ENCODE measurements around the gene PRKCA. TPM values are rescaled to one million over a fixed set of nuclear protein-coding genes. Genes with fewer than 3 reads are reported as not detected.

Gene PRKCA
- total RNA-seq, 1 experiment from 2014 or later, result 29.5 TPM

DNA sequence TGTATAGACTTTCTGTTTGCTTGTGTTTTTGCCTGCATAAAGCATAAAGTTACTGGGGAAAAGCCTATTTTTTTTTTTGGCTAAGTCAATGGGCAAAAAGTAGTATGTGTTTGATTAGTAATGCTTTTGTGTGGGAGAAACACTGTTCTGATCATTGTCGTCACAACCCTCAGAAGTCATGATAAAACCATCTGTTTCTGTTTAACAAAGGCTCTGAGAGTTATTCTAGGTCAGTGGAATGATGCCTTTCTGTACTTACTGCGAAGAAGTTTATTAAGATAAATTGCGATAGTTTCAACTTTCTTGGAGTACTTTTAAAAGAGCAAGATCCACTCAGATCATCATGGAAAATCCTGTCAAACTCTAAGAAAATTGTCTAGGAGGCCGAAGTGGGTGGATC is 80.9 kb downstream of the PRKCA start:
- Mint-ChIP-seq H3K9me3 (peaks cover 6% of the 10 kb centered on the region), H3K4me1 (peaks cover 18% of the 10 kb centered on the region), H3K27me3 (ENCODE audit: low read depth) (no peaks in the 10 kb centered on the region), H3K36me3 (peaks cover 2% of the 10 kb centered on the region; the same call in 1 of the 2 replicates), H3K4me3 (no peak overlapping the region), H3K27ac (no peak overlapping the region; the same call in 1 of the 2 replicates)
- ChIA-PET CTCF (no interaction called here), POLR2A (no interaction called here)
- TF ChIP-seq ZBTB21 (CRISPR knock-in tag; IDR thresholded peaks at IDR 0.05; ENCODE audit: borderline replicate concordance) (no peak), OVOL2 (CRISPR knock-in tag; IDR thresholded peaks at IDR 0.05; ENCODE audit: borderline replicate concordance) (no peak), GTF2I (CRISPR knock-in tag; conservative IDR thresholded peaks at IDR 0.05) (no peak)
- no peak for ATAC-seq
- DNase-seq (ENCODE audit: low spot score), result no peak

GRCh38 chr17:66386498-66387351 is 84.3 kb downstream of the PRKCA start:
- DNase-seq (ENCODE audit: low spot score) (no peak), ATAC-seq (no peak)
- Mint-ChIP-seq H3K4me3 (no peak overlapping the region), H3K27me3 (ENCODE audit: low read depth) (no peaks in the 10 kb centered on the region), H3K4me1 (peaks cover 28% of the 10 kb centered on the region), H3K27ac (no peak overlapping the region), H3K36me3 (peaks cover 2% of the 10 kb centered on the region; the same call in 1 of the 2 replicates), H3K9me3 (peaks cover 6% of the 10 kb centered on the region)
- TF ChIP-seq ZNF416 (CRISPR knock-in tag; IDR thresholded peaks at IDR 0.05), result no peak
- TF ChIP-seq JAZF1 (CRISPR knock-in tag; IDR thresholded peaks at IDR 0.05), result no peak
- no peak for TF ChIP-seq ZNF671 (CRISPR knock-in tag; IDR thresholded peaks at IDR 0.05)
- TF ChIP-seq, protein P1, sequence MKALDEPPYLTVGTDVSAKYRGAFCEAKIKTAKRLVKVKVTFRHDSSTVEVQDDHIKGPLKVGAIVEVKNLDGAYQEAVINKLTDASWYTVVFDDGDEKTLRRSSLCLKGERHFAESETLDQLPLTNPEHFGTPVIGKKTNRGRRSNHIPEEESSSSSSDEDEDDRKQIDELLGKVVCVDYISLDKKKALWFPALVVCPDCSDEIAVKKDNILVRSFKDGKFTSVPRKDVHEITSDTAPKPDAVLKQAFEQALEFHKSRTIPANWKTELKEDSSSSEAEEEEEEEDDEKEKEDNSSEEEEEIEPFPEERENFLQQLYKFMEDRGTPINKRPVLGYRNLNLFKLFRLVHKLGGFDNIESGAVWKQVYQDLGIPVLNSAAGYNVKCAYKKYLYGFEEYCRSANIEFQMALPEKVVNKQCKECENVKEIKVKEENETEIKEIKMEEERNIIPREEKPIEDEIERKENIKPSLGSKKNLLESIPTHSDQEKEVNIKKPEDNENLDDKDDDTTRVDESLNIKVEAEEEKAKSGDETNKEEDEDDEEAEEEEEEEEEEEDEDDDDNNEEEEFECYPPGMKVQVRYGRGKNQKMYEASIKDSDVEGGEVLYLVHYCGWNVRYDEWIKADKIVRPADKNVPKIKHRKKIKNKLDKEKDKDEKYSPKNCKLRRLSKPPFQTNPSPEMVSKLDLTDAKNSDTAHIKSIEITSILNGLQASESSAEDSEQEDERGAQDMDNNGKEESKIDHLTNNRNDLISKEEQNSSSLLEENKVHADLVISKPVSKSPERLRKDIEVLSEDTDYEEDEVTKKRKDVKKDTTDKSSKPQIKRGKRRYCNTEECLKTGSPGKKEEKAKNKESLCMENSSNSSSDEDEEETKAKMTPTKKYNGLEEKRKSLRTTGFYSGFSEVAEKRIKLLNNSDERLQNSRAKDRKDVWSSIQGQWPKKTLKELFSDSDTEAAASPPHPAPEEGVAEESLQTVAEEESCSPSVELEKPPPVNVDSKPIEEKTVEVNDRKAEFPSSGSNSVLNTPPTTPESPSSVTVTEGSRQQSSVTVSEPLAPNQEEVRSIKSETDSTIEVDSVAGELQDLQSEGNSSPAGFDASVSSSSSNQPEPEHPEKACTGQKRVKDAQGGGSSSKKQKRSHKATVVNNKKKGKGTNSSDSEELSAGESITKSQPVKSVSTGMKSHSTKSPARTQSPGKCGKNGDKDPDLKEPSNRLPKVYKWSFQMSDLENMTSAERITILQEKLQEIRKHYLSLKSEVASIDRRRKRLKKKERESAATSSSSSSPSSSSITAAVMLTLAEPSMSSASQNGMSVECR (CRISPR knock-in tag; IDR thresholded peaks at IDR 0.05; ENCODE audit: borderline replicate concordance), result no peak
- TF ChIP-seq, protein P2, sequence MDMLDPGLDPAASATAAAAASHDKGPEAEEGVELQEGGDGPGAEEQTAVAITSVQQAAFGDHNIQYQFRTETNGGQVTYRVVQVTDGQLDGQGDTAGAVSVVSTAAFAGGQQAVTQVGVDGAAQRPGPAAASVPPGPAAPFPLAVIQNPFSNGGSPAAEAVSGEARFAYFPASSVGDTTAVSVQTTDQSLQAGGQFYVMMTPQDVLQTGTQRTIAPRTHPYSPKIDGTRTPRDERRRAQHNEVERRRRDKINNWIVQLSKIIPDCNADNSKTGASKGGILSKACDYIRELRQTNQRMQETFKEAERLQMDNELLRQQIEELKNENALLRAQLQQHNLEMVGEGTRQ (CRISPR knock-in tag; IDR thresholded peaks at IDR 0.05), result no peak
- no peak for TF ChIP-seq ETV6 (CRISPR knock-in tag; IDR thresholded peaks at IDR 0.05)
- TF ChIP-seq NFATC4 (CRISPR knock-in tag; IDR thresholded peaks at IDR 0.05), result no peak
- no peak for TF ChIP-seq TP53 (CRISPR knock-in tag; IDR thresholded peaks at IDR 0.05)
- TF ChIP-seq, protein P3, sequence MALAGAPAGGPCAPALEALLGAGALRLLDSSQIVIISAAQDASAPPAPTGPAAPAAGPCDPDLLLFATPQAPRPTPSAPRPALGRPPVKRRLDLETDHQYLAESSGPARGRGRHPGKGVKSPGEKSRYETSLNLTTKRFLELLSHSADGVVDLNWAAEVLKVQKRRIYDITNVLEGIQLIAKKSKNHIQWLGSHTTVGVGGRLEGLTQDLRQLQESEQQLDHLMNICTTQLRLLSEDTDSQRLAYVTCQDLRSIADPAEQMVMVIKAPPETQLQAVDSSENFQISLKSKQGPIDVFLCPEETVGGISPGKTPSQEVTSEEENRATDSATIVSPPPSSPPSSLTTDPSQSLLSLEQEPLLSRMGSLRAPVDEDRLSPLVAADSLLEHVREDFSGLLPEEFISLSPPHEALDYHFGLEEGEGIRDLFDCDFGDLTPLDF (CRISPR knock-in tag; IDR thresholded peaks at IDR 0.05), result no peak
- no peak for TF ChIP-seq CTCF (IDR thresholded peaks at IDR 0.05)
- no peak for TF ChIP-seq TEAD4 (CRISPR knock-in tag; IDR thresholded peaks at IDR 0.05)
- TF ChIP-seq ZNF263 (CRISPR knock-in tag; IDR thresholded peaks at IDR 0.05; ENCODE audit: low read depth), result no peak
- no peak for TF ChIP-seq GRHL2 (CRISPR knock-in tag; IDR thresholded peaks at IDR 0.05; ENCODE audit: insufficient replicate concordance, severe bottlenecking)
- TF ChIP-seq, protein P4, sequence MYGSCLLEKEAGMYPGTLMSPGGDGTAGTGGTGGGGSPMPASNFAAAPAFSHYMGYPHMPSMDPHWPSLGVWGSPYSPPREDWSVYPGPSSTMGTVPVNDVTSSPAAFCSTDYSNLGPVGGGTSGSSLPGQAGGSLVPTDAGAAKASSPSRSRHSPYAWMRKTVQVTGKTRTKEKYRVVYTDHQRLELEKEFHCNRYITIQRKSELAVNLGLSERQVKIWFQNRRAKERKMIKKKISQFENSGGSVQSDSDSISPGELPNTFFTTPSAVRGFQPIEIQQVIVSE (CRISPR knock-in tag; IDR thresholded peaks at IDR 0.05; ENCODE audit: borderline replicate concordance), result no peak
- TF ChIP-seq NR1H2 (CRISPR knock-in tag; IDR thresholded peaks at IDR 0.05), result no peak
- no peak for TF ChIP-seq IRF1 (CRISPR knock-in tag; IDR thresholded peaks at IDR 0.05)
- TF ChIP-seq ZBTB43 (CRISPR knock-in tag; IDR thresholded peaks at IDR 0.05), result no peak
- ChIA-PET POLR2A (no interaction called here), CTCF (no interaction called here)

All from WTC11 (cell line).